Testis (tissue), 3 donors: ENCODE measurements around the gene ATP5F1D. TPM values are rescaled to one million over a fixed set of nuclear protein-coding genes. Genes with fewer than 3 reads are reported as not detected.

Experiments
- DNase-seq: peaks from one replicate; pipeline ENCODE4 v3.0.0-alpha.2; 2019
- H3K27ac ChIP-seq, 2 donors: fragments of 200-600 bp; sonication (generic); one replicate each; pipeline ENCODE4 v1.5.1; 2019
- H3K27me3 ChIP-seq: fragments of 200-600 bp; sonication (generic); one replicate; pipeline ENCODE4 v1.5.1; 2019
- H3K36me3 ChIP-seq: fragments of 200-600 bp; sonication (generic); one replicate; pipeline ENCODE4 v1.5.1; 2017; ENCODE audit warnings: low read depth; ENCODE audit errors: missing control alignments
- H3K4me1 ChIP-seq: fragments of 200-600 bp; sonication (generic); one replicate; pipeline ENCODE4 v1.5.1; 2019
- H3K4me3 ChIP-seq, 2 donors: fragments of 200-600 bp; sonication (generic); one replicate each; pipeline ENCODE4 v1.5.1; 2017 to 2019
- H3K9me3 ChIP-seq: fragments of 200-600 bp; sonication (generic); one replicate; pipeline ENCODE4 v1.5.1; 2017
- CTCF ChIP-seq, 3 experiments: fragments of 450-650 bp in 2 of 3; fragments of 200-600 bp in 1 of 3; sonication (generic) in 1 of 3; IDR thresholded peaks; one replicate each; pipeline ENCODE4 v1.5.1; 2016 to 2019; ENCODE audit warnings: antibody characterized with exemption in 3 of 3, mild to moderate bottlenecking in 2 of 3, moderate library complexity in 1 of 3
- POLR2A ChIP-seq: fragments of 450-650 bp; IDR thresholded peaks from one replicate; pipeline ENCODE4 v1.6.1; 2017; ENCODE audit warnings: antibody characterized with exemption, mild to moderate bottlenecking, moderate library complexity
- WGBS, 2 donors: methylation state at CpG; one replicate each; pipeline ENCODE4 v1.1.5; 2018; 5-methylcytosine and 5-hydroxymethylcytosine counted together
- intact Hi-C: fragments of 100-400 bp; cut with DNase I; formaldehyde crosslinking; loops from one replicate; pipeline ENCODE4 v1.15.1; 2023; ENCODE audit warnings: low total_unique reads
- polyA plus RNA-seq: library from polyadenylated mRNA; stranded (reverse); fragments of 350-450 nt; fragmentation: Illumina TruSeq; extraction: RNeasy Lipid Tissue Mini Kit (QIAGEN cat#74804); gene quantifications from one replicate; pipeline ENCODE4 v1.2.3, GENCODE V29; 2014; ENCODE audit warnings: low read depth, low replicate concordance; ENCODE audit not compliant: insufficient read depth
- total RNA-seq, 2 donors: library from RNA; depleted of rRNA; stranded (reverse); fragments of >200 nt; gene quantifications; one replicate each; pipeline ENCODE4 v1.2.3, GENCODE V29; 2016

Gene ATP5F1D
- total and polyA plus RNA-seq, 3 donors from 2014 or later = 94.5 to 166 (median 104) TPM

GRCh38 chr19:1251330-1252220 is 10.0 kb downstream of the ATP5F1D start:
- peak; percentile 88 for DNase-seq
- 3% methylated on average over 21 to 40 of the region's 41 CpGs for WGBS, 2 donors
- H3K4me3 ChIP-seq = peak overlapping the region; percentile 78 to 84
- no peaks in the 10 kb centered on the region for H3K27me3 ChIP-seq
- H3K27ac ChIP-seq = peak overlapping the region; percentile 77 to 95
- H3K4me1 ChIP-seq = peaks cover 53% of the 10 kb centered on the region
- H3K9me3 ChIP-seq = no peaks in the 10 kb centered on the region
- no peaks in the 10 kb centered on the region for H3K36me3 ChIP-seq
- intact Hi-C loops = no loop called here
- no peak for TF ChIP-seq POLR2A
- TF ChIP-seq CTCF (IDR thresholded peaks at IDR 0.05) = no peak

GRCh38 chr19:1252221-1252820 is 10.8 kb downstream of the ATP5F1D start:
- WGBS, 2 donors = 19 to 20% methylated on average over 25 to 30 of the region's 30 CpGs
- no peaks in the 10 kb centered on the region for H3K36me3 ChIP-seq
- H3K4me1 ChIP-seq = peaks cover 53% of the 10 kb centered on the region

GRCh38 chr19:1252821-1253513 is 11.4 kb downstream of the ATP5F1D start:
- Histone ChIP-seq H3K36me3 (no peaks in the 10 kb centered on the region), H3K4me1 (peaks cover 51% of the 10 kb centered on the region), H3K27ac (peak overlapping the region; percentile 77 to 95), H3K27me3 (no peaks in the 10 kb centered on the region), H3K9me3 (no peaks in the 10 kb centered on the region), H3K4me3 (peak overlapping the region in 1 of 2 donors; percentile 30)
- peak; percentile 86 for DNase-seq
- TF ChIP-seq CTCF (IDR thresholded peaks at IDR 0.05) (no peak), POLR2A (no peak)
- intact Hi-C loops = no loop called here
- 28% methylated on average over 24 of the region's 26 CpGs; no CpG with 5 or more reads in 1 of the 2 donors for WGBS, 2 donors

More at GRCh38 chr19:1252221-1252820, 10.8 kb downstream of the ATP5F1D start:
- DNase-seq = peak; percentile 83
- Histone ChIP-seq H3K9me3 (no peaks in the 10 kb centered on the region), H3K4me3 (peak overlapping the region; percentile 78 to 84), H3K27ac (peak overlapping the region; percentile 77 to 95), H3K27me3 (no peaks in the 10 kb centered on the region)
- intact Hi-C loops = no loop called here
- TF ChIP-seq CTCF (IDR thresholded peaks at IDR 0.05) (no peak), POLR2A (no peak)

GRCh38 chr19:1253514-1254080 is 12.0 kb downstream of the ATP5F1D start:
- Histone ChIP-seq H3K4me1 (peaks cover 55% of the 10 kb centered on the region), H3K27ac (peak overlapping the region; percentile 77 to 95), H3K27me3 (no peaks in the 10 kb centered on the region), H3K9me3 (no peaks in the 10 kb centered on the region), H3K4me3 (peak overlapping the region in 1 of 2 donors; percentile 3), H3K36me3 (no peaks in the 10 kb centered on the region)
- TF ChIP-seq CTCF (IDR thresholded peaks at IDR 0.05) = no peak
- TF ChIP-seq POLR2A = no peak
- DNase-seq = no peak
- 36 to 42% methylated on average over 11 to 23 of the region's 23 CpGs for WGBS, 2 donors
- intact Hi-C loops = no loop called here
